Nephron progenitor cell (in vitro differentiated cells): ENCODE measurements around the gene PPP1R37.
"Not testable (repeated sequence)": the region's sequence is repeated elsewhere in the genome, so short reads cannot be mapped to it uniquely, and the experiment has no call there.

ENCODE experiments used
- DNase-seq: peaks from one replicate; pipeline ENCODE4 v3.0.0; 2021
- H3K27ac Mint-ChIP-seq: 2 replicates; pipeline ENCODE4 v1.8.0; 2021; ENCODE audit warnings: mild to moderate bottlenecking, moderate library complexity, mixed read lengths
- H3K27me3 Mint-ChIP-seq: 2 replicates; pipeline ENCODE4 v1.8.0; 2021; ENCODE audit warnings: mild to moderate bottlenecking, low read depth, mixed read lengths; ENCODE audit not compliant: poor library complexity
- H3K36me3 Mint-ChIP-seq: 2 replicates; pipeline ENCODE4 v1.8.0; 2021; ENCODE audit warnings: low read depth, mixed read lengths
- H3K4me1 Mint-ChIP-seq: 2 replicates; pipeline ENCODE4 v1.8.0; 2021; ENCODE audit warnings: mixed read lengths
- H3K4me3 Mint-ChIP-seq: 2 replicates; pipeline ENCODE4 v1.8.0; 2021; ENCODE audit warnings: mild to moderate bottlenecking, moderate library complexity, mixed read lengths
- H3K9me3 Mint-ChIP-seq: 2 replicates; pipeline ENCODE4 v1.8.0; 2021; ENCODE audit warnings: mild to moderate bottlenecking, moderate library complexity, mixed read lengths
- CTCF ChIP-seq: fragments of 200-600 bp; sonication (generic); IDR thresholded peaks from 2 replicates; pipeline ENCODE4 v1.5.0; 2021; ENCODE audit warnings: antibody characterized with exemption

PPP1R37 gene

GRCh38 chr19:45113628-45114027, 20.6 kb downstream of the PPP1R37 start:
- no peak for DNase-seq
- Mint-ChIP-seq H3K4me1 (peaks cover 34% of the 10 kb centered on the region), H3K36me3 (no peaks in the 10 kb centered on the region), H3K9me3 (no peaks in the 10 kb centered on the region), H3K27ac (no peak overlapping the region), H3K4me3 (no peak overlapping the region), H3K27me3 (no peaks in the 10 kb centered on the region)
- no peak for TF ChIP-seq CTCF

GRCh38 chr19:45114116-45114515, 21.1 kb downstream of the PPP1R37 start:
- Mint-ChIP-seq H3K4me1 (peaks cover 34% of the 10 kb centered on the region), H3K27me3 (no peaks in the 10 kb centered on the region), H3K36me3 (no peaks in the 10 kb centered on the region), H3K9me3 (no peaks in the 10 kb centered on the region), H3K27ac (no peak overlapping the region), H3K4me3 (no peak overlapping the region)
- DNase-seq: no peak
- TF ChIP-seq CTCF: no peak

- Mint-ChIP-seq H3K9me3 (no peaks in the 10 kb centered on the region), H3K4me1 (peaks cover 37% of the 10 kb centered on the region), H3K27ac (no peak overlapping the region)
These were observed 23.0 kb downstream of the PPP1R37 start for GRCh38 chr19:45115809-45116615.

GRCh38 chr19:45117167-45117594, 24.2 kb downstream of the PPP1R37 start:
- no peak for DNase-seq
- no peak overlapping the region for H3K27ac Mint-ChIP-seq

More at GRCh38 chr19:45115809-45116615, 23.0 kb downstream of the PPP1R37 start:
- no peak for TF ChIP-seq CTCF
- Mint-ChIP-seq H3K27me3 (no peaks in the 10 kb centered on the region), H3K36me3 (no peaks in the 10 kb centered on the region), H3K4me3 (no peak overlapping the region)
- no peak for DNase-seq

GRCh38 chr19:45117671-45118070, 24.7 kb downstream of the PPP1R37 start:
- H3K9me3 Mint-ChIP-seq: no peaks in the 10 kb centered on the region
- no peaks in the 10 kb centered on the region for H3K27me3 Mint-ChIP-seq
- no peak overlapping the region for H3K27ac Mint-ChIP-seq
- H3K4me3 Mint-ChIP-seq: no peak overlapping the region
- H3K36me3 Mint-ChIP-seq: no peaks in the 10 kb centered on the region
- DNase-seq: no peak
- TF ChIP-seq CTCF: no peak
- peaks cover 39% of the 10 kb centered on the region for H3K4me1 Mint-ChIP-seq

More at GRCh38 chr19:45117167-45117594, 24.2 kb downstream of the PPP1R37 start:
- peaks cover 39% of the 10 kb centered on the region for H3K4me1 Mint-ChIP-seq
- no peak overlapping the region for H3K4me3 Mint-ChIP-seq
- H3K27me3 Mint-ChIP-seq: no peaks in the 10 kb centered on the region
- H3K9me3 Mint-ChIP-seq: no peaks in the 10 kb centered on the region
- no peaks in the 10 kb centered on the region for H3K36me3 Mint-ChIP-seq
- no peak for TF ChIP-seq CTCF

GRCh38 chr19:45118106-45118505, 25.1 kb downstream of the PPP1R37 start:
- DNase-seq: no peak
- no peaks in the 10 kb centered on the region for H3K9me3 Mint-ChIP-seq
- no peaks in the 10 kb centered on the region for H3K36me3 Mint-ChIP-seq
- no peak for TF ChIP-seq CTCF
- no peak overlapping the region for H3K4me3 Mint-ChIP-seq
- H3K27me3 Mint-ChIP-seq: no peaks in the 10 kb centered on the region
- H3K4me1 Mint-ChIP-seq: peaks cover 39% of the 10 kb centered on the region
- no peak overlapping the region for H3K27ac Mint-ChIP-seq

GRCh38 chr19:45118591-45119355, 25.8 kb downstream of the PPP1R37 start:
- DNase-seq, H3K27ac Mint-ChIP-seq, H3K36me3 Mint-ChIP-seq, H3K27me3 Mint-ChIP-seq, H3K4me3 Mint-ChIP-seq, H3K9me3 Mint-ChIP-seq: not testable (repeated sequence)
- peaks cover 38% of the 10 kb centered on the region for H3K4me1 Mint-ChIP-seq
